GM12864 (cell line): Measurements from ENCODE around the gene IQCF2.
"Not testable (repeated sequence)": the region's sequence is repeated elsewhere in the genome, so short reads cannot be mapped to it uniquely, and the experiment has no call there.

Experiments used
- DNase-seq: peaks from one replicate; pipeline ENCODE4 v3.0.0-alpha.2; 2011; ENCODE audit warnings: low read depth
- H3K4me3 ChIP-seq: 2 replicates; pipeline ENCODE4 v1.5.1; 2011; ENCODE audit warnings: mild to moderate bottlenecking, low read depth, low read length, control low read depth
- CTCF ChIP-seq: IDR thresholded peaks from 2 replicates; pipeline ENCODE4 v1.5.1; 2011; ENCODE audit warnings: low read depth, mild to moderate bottlenecking, moderate library complexity, low read length, control low read depth, inconsistent platforms; ENCODE audit errors: missing control alignments

IQCF2 gene

GRCh38 chr3:51819151-51819550 is 42.3 kb upstream of the IQCF2 start:
- H3K4me3 ChIP-seq: no peak overlapping the region
- DNase-seq: no peak
- no peak for TF ChIP-seq CTCF

- no peak for DNase-seq
- TF ChIP-seq CTCF: peak; percentile 68
- H3K4me3 ChIP-seq: no peak overlapping the region
Measured at GRCh38 chr3:51819709-51820406, 41.6 kb upstream of the IQCF2 start.

GRCh38 chr3:51828297-51828696 is 33.1 kb upstream of the IQCF2 start:
- TF ChIP-seq CTCF: no peak
- H3K4me3 ChIP-seq: no peak overlapping the region
- no peak for DNase-seq

GRCh38 chr3:51830345-51830744 is 31.1 kb upstream of the IQCF2 start:
- TF ChIP-seq CTCF: no peak
- no peak for DNase-seq
- H3K4me3 ChIP-seq: no peak overlapping the region

GRCh38 chr3:51830836-51831385 is 30.5 kb upstream of the IQCF2 start:
- no peak overlapping the region for H3K4me3 ChIP-seq
- no peak for DNase-seq
- no peak for TF ChIP-seq CTCF

- no peak for TF ChIP-seq CTCF
- DNase-seq: no peak
Measured at GRCh38 chr3:51836606-51837005, 24.8 kb upstream of the IQCF2 start.

GRCh38 chr3:51845129-51845528 is 16.3 kb upstream of the IQCF2 start:
- DNase-seq: no peak
- TF ChIP-seq CTCF: no peak
- H3K4me3 ChIP-seq: no peak overlapping the region

More at GRCh38 chr3:51836606-51837005, 24.8 kb upstream of the IQCF2 start:
- H3K4me3 ChIP-seq: no peak overlapping the region

GRCh38 chr3:51855411-51855810 is 6.0 kb upstream of the IQCF2 start:
- not testable (repeated sequence) for H3K4me3 ChIP-seq, DNase-seq
